HG02798 (cell line): ENCODE data around the gene CENPN.

Experiments
- ATAC-seq: cut with Tn5 transposase; IDR thresholded peaks from one replicate; pipeline ENCODE4 v1.9.1; 2021; ENCODE audit warnings: mild to moderate bottlenecking; ENCODE audit not compliant: unreplicated experiment, poor library complexity

Gene CENPN

DNA sequence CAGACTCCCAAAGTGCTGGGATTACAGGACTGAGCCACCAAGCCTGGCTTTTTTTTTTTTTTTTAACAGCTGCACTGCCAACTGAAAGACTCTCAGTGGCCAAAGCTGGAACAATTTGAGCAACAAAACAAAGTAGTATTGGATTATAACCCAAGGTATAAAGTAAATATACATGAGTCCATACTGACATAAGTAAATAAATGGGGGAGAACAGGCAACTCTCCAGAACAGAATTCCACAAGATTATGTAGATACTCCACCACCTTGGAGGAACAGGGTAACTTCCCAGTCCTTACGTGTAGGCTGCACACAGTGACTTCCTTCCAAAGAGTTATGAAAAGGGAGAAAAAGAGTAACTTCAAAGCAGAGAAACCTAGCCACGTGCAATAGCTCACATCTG, 16.0 kb upstream of the CENPN start:
- no peak for ATAC-seq

GRCh38 chr16:80991792-80992430, 15.1 kb upstream of the CENPN start:
- no peak for ATAC-seq

DNA sequence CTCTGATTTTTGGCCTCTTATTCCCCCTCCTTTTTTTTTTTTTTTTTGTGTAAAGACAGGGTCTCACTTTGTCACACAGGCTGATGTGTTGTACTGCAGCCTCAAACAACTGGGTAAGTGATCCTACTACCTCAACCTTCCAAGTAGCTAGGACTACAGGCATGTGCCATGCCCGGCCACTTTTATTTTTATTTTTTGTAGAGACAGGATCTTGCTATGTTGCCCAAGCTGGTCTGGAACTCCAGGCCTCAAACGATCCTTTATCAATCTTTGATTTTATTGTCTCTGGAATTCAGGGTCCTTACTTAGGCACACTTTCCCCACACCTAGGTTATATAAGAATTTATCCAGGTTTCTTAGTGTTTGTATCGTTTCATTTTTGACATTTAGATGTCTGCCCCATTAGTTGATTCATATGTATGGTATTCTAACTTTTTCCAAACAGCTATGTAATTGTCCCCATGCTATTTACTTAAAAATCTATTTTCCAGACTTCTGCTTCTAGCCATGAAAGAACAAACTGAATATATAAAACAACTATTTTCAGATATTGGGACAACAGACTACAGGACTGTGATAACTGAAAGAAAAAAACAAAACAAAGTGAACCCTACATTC, 14.2 kb upstream of the CENPN start:
- no peak for ATAC-seq

GRCh38 chr16:80993307-80993706, 13.7 kb upstream of the CENPN start:
- no peak for ATAC-seq

- no peak for ATAC-seq
Measured at GRCh38 chr16:80993834-80994233, 13.2 kb upstream of the CENPN start.

DNA sequence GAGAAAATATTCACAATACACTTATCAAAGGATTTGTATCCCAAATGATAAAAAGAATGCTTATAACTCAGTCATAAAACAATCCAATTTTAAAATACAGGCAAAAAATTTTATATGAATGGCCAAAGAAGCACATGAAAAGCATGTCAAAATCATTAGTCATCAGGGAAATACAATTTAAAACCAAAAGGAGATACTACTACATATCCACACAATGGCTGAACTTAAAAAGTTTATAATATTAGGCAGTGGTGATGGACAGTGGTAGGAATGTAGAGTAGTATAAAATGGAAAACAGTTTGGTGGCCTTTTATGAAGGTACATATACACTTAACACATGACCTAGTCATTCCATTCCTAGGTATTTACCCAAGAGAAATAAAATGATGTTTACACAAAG, 12.6 kb upstream of the CENPN start:
- no peak for ATAC-seq

GRCh38 chr16:80996688-80997138, 10.3 kb upstream of the CENPN start:
- ATAC-seq, result no peak

- peak; percentile 71 for ATAC-seq
Measured at GRCh38 chr16:80997139-80997798, 9.7 kb upstream of the CENPN start.

DNA sequence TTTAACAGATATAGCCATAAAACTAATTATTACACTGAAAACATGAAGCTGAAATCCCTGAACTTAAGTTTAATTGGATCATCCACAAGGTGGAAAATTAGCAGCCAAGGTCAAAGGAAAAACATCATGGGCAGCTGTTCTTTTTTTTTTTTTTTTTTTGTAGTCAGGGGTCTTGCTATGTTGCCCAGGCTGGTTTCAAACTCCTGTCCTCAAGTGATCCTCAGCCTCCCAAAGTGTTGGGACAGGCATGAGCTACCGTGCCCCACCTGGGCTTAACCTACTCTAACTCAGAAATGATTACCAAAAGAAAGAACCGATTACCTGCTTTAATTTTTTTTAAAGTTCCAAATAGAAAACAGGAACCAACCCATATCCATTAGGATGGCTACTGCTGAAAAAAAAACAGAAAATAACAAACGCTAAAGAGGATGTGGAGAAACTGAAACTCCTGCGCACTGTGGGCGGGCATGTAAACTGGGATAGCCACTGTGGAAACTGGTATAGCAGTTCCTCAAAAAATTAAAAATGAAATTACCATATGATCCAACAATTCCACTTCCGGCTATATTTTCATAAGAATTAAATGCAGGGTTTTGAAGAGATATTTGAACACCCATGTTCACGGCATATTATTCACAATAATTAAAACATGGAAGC, 8.9 kb upstream of the CENPN start:
- ATAC-seq, result no peak

DNA sequence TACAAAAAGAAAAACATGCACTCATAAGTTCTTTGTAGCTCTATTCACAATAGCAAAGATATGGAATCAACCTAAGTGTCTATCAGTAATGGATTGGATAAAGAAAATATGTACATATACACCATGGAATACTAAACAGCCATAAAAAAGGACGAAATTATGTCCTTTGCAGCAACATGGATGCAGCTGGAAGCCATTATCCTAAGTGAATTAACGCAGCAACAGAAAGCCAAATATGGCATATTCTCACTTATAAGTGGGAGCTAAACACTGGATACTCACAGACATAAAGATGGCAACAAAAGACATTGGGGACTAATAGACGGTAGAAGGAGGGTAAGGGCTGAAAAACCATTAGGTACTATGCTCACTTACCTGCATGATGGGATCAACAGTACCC, 6.1 kb upstream of the CENPN start:
- ATAC-seq, result no peak

- ATAC-seq, result no peak
Measured at GRCh38 chr16:81001330-81001729, 5.7 kb upstream of the CENPN start.

GRCh38 chr16:81003064-81003463, 4.0 kb upstream of the CENPN start:
- no peak for ATAC-seq

DNA sequence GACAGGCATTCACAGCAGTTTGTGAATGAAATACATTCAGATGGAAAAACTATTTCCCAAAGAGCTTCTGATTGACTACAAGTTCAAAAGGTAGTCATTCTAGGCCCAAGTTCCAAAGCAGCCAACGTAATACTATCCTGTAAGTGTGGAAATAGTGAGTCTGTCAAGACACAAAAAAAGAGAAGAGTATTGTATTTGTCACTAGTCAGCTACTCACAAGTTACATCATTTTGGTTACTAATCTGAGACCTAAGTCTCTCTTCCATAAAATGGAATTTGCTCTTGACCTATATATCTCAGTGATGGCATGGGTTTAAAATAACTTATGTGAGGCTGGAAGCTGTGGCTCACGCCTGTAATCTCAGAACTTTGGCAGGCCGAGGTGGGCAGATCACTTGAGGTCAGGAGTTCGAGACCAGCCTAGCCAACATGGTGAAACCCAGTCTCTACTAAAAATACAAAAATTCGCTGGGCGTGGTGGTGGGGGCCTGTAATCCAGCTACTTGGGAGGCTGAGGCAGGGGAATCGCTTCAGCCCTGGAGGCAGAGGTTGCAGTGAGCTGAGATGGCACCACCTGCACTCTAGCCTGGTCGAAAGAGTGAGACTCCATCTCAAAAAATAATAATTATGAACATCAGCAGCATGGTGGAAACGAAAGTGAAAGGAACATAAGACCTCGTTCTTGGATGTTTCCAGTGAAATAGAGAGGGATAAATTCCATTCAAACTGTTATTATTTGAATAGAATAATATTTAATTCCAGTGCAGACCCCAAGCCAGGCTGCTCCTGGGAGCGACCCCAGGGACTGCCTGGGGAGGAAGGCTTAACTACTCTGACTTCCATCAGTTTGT, 3.2 kb upstream of the CENPN start:
- no peak for ATAC-seq

GRCh38 chr16:81004646-81005353, 2.2 kb upstream of the CENPN start:
- no peak for ATAC-seq

DNA sequence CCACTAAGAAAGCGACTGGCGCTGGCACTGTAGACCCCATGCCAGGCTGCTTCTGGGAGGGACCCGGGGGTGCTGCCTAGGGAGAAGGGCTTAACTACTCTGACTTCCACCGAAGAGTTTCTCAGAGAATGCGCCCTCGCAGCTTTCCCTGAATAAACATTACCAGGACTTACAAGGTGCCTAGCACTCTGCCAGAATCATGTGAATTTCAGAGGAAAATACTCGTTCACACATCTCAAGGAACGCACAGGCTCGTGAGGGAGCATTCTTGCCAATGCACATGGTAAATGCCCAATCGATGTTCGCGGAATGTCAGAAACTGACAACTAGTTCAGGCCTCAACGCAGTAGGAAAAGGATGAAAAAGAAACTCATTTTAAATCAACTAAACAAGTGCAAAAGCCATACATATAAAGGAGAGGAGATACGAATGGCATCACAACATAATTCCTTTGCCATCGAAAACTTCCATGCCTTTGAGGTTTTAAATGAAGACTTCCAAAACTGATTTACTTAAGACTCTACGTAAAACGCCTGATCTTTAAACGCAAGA, 1.3 kb upstream of the CENPN start:
- no peak for ATAC-seq

DNA sequence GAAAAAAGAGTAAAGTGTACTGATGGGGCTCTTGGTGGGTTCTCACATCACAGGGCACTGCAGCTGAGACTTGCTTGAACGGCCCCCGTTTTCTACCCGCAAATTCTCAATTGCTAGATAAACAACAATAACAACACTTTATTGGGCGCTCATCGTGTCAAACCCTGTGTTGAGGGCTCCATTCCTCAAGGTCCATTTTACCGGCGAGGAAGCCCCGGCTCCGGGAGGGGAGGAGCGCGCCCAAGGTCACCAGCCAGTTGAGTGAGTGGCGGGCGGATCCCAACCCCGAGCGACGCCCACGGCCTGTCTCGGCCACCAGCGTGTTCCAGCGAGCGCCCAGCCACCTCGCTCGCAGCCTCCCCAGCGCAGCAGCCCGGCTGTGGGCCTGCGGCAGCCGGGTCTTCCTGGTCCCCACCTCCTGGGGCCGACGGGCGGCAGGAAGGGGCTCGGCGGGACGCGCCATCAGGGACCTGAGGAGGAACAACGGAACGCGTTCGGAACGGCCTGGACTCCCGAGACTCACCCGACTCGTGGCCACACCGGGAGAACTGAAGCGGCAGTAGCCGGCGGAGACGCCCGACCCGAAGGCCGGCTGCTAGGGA, 702 bp upstream of the CENPN start:
- peak; percentile 32 for ATAC-seq

- no peak for ATAC-seq
Measured at GRCh38 chr16:81008505-81008789, 1.4 kb downstream of the CENPN start.

DNA sequence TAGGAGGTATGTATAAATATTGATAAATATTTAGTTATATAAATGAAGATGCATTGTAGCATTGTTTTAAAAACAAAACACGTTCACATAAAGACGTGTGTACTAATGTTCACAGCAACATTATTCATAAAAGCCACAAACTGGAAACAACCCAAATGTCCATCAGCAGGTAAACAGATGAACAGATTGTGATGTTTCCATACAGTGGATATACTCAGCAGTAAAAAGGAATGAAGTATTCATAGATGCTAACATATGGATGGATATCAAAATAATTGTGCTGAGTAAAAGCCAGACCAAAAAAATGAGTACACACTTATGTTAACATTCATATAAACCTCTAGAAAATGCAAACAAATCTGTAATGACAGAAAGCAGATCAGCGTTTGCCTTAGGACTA, 6.0 kb downstream of the CENPN start:
- ATAC-seq, result no peak

- no peak for ATAC-seq
Measured at GRCh38 chr16:81014672-81015071, 7.7 kb downstream of the CENPN start.
